Glutamatergic neuron (in vitro differentiated cells): ENCODE measurements around the gene CFAP299. TPM values are rescaled to one million over a fixed set of nuclear protein-coding genes. Genes with fewer than 3 reads are reported as not detected.

Experiments used
- DNase-seq: peaks from one replicate; pipeline ENCODE4 v3.0.0; 2022
- H3K27ac Mint-ChIP-seq: one replicate; pipeline ENCODE4 v1.8.0; 2020; ENCODE audit warnings: mild to moderate bottlenecking, mixed read lengths, inconsistent platforms; ENCODE audit not compliant: unreplicated experiment
- H3K27me3 Mint-ChIP-seq: one replicate; pipeline ENCODE4 v1.8.0; 2020; ENCODE audit warnings: mild to moderate bottlenecking, moderate library complexity, mixed read lengths, inconsistent platforms; ENCODE audit not compliant: unreplicated experiment
- H3K36me3 Mint-ChIP-seq: one replicate; pipeline ENCODE4 v1.8.0; 2020; ENCODE audit warnings: mild to moderate bottlenecking, mixed read lengths, inconsistent platforms; ENCODE audit not compliant: unreplicated experiment
- H3K4me1 Mint-ChIP-seq: one replicate; pipeline ENCODE4 v1.8.0; 2020; ENCODE audit warnings: mild to moderate bottlenecking, low read depth, mixed read lengths, inconsistent platforms; ENCODE audit not compliant: unreplicated experiment
- H3K4me3 Mint-ChIP-seq: one replicate; pipeline ENCODE4 v1.8.0; 2020; ENCODE audit warnings: mild to moderate bottlenecking, mixed read lengths, inconsistent platforms; ENCODE audit not compliant: unreplicated experiment
- H3K9me3 Mint-ChIP-seq: one replicate; pipeline ENCODE4 v1.8.0; 2020; ENCODE audit warnings: mild to moderate bottlenecking, moderate library complexity, mixed read lengths, inconsistent platforms; ENCODE audit not compliant: unreplicated experiment
- total RNA-seq: library from RNA; stranded (reverse); fragmentation: NEBNext Ultra II Directional; extraction: Animal tissue kit (Norgen Biotek cat#: 25700); gene quantifications from one replicate; pipeline ENCODE4 v1.2.1, GENCODE V29; 2021; ENCODE audit not compliant: unreplicated experiment
- TF ChIP-seq, protein P1 (sequence below): fragments of 200-600 bp; sonication (generic); IDR thresholded peaks from one replicate; pipeline ENCODE4 v1.5.0; 2021; ENCODE audit not compliant: partially characterized antibody, unreplicated experiment

The CFAP299 gene
- total RNA-seq, 1 donor from 2014 or later: not detected

DNA sequence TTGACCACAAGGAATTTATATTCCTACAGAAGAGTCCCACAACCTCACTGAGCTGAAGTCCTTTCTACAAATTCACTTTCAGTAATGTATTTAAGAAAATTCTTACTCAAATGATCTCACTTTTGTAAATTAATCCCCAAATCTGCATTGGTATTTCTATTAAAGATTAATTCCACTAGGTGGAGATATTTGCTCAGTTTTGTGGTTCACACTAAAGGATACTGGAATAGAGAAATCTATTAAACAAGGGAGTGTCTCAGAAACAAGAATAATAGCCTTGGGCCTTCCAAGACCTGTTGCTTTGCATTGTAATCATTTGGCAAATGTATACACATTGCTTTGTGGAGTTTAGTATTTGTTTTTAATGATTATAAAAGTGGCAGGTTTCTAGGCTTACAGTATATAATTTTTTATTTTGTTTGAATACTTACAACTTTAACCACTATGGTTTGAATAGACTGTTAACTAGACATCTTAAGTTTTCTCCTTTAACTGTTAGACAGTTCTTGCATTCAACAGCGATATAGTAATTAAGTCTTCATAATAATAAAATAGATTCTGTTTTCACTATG lies 25.9 kb downstream of the CFAP299 start:
- H3K4me3 Mint-ChIP-seq: no peak overlapping the region
- peaks cover 1% of the 10 kb centered on the region for H3K9me3 Mint-ChIP-seq
- H3K4me1 Mint-ChIP-seq: peaks cover 4% of the 10 kb centered on the region
- H3K27ac Mint-ChIP-seq: no peak overlapping the region
- no peaks in the 10 kb centered on the region for H3K27me3 Mint-ChIP-seq
- no peak for DNase-seq
- TF ChIP-seq, protein P1, sequence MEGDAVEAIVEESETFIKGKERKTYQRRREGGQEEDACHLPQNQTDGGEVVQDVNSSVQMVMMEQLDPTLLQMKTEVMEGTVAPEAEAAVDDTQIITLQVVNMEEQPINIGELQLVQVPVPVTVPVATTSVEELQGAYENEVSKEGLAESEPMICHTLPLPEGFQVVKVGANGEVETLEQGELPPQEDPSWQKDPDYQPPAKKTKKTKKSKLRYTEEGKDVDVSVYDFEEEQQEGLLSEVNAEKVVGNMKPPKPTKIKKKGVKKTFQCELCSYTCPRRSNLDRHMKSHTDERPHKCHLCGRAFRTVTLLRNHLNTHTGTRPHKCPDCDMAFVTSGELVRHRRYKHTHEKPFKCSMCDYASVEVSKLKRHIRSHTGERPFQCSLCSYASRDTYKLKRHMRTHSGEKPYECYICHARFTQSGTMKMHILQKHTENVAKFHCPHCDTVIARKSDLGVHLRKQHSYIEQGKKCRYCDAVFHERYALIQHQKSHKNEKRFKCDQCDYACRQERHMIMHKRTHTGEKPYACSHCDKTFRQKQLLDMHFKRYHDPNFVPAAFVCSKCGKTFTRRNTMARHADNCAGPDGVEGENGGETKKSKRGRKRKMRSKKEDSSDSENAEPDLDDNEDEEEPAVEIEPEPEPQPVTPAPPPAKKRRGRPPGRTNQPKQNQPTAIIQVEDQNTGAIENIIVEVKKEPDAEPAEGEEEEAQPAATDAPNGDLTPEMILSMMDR: peak; percentile 59
- H3K36me3 Mint-ChIP-seq: no peaks in the 10 kb centered on the region

DNA sequence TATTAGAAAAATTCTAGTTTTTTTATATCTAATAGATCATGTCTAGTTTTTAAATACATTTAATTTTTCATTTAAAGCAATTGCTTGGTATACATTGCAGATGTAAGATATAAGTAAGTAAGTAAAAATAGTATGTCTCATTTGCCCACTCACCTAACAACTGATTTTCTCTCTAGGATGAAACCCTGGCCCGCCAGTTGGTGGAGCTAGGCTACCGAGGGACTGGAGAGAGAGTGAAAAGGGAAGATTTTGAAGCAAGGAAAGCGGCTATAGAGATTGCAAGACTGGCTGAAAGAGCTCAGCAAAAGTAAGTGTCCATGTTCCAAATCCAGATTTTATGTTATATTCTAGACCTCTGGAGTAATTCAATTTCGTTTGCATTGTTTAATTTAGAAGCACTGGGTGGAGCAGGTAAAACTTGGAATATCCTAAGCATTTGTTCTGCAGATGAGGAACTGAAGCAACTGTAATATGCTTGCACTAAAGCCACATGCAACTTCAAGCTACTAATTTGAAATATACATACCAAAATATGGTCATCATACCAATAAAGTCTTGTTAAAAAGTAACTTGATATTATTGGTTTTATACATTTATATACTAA lies 27.1 kb downstream of the CFAP299 start:
- Mint-ChIP-seq H3K27ac (no peak overlapping the region), H3K4me3 (no peak overlapping the region), H3K9me3 (peaks cover 1% of the 10 kb centered on the region), H3K36me3 (no peaks in the 10 kb centered on the region), H3K4me1 (peaks cover 4% of the 10 kb centered on the region), H3K27me3 (no peaks in the 10 kb centered on the region)
- peak; percentile 75 for DNase-seq
- TF ChIP-seq, protein P1: peak; percentile 19

DNA sequence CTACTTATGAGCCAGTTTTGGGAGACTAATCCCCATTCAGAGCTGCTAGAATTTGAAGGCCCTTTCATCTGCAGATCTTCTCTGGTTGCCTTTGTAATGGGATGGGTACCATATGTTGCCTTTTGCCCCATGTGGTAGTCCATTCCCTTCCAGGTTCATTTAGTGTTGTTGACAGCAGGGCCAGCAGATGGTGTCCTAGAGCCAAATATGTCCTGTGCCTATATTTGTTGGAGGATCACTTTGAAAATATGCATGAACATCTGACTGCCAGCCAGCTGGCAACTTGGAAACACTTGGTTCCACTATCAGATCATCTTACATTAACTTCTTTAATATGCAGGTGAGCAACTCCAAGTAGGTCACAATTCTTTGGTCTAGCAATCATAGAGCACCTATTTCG lies 30.4 kb downstream of the CFAP299 start:
- Mint-ChIP-seq H3K4me1 (peaks cover 4% of the 10 kb centered on the region), H3K4me3 (no peak overlapping the region), H3K27me3 (peaks cover 2% of the 10 kb centered on the region), H3K36me3 (peaks cover 9% of the 10 kb centered on the region), H3K27ac (peak overlapping the region; percentile 67), H3K9me3 (peaks cover 1% of the 10 kb centered on the region)
- DNase-seq: peak; percentile 48
- TF ChIP-seq, protein P1: peak; percentile 34

DNA sequence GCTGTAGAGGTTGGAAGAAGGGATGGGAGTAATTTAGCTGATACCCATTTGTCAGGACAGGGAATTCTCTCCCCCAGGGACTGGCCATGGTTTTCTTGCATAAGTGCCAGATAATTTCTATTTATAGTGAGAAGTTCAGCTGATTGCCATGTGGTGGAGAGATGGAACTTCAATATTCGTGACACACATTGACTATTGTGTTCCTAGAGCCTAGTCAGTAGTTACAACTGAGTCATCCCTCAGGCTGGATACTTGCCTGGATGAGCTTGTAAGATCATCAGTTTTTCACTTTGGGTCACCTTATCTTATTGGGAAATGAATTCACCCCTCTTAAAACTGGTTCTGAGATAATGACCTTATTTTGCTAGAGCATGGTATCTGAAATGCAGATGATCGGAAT lies 32.2 kb downstream of the CFAP299 start:
- no peak overlapping the region for H3K27ac Mint-ChIP-seq
- DNase-seq: no peak
- H3K9me3 Mint-ChIP-seq: peaks cover 6% of the 10 kb centered on the region
- TF ChIP-seq, protein P1: no peak
- no peak overlapping the region for H3K4me3 Mint-ChIP-seq
- peaks cover 4% of the 10 kb centered on the region for H3K4me1 Mint-ChIP-seq
- peaks cover 2% of the 10 kb centered on the region for H3K27me3 Mint-ChIP-seq
- peaks cover 18% of the 10 kb centered on the region for H3K36me3 Mint-ChIP-seq

DNA sequence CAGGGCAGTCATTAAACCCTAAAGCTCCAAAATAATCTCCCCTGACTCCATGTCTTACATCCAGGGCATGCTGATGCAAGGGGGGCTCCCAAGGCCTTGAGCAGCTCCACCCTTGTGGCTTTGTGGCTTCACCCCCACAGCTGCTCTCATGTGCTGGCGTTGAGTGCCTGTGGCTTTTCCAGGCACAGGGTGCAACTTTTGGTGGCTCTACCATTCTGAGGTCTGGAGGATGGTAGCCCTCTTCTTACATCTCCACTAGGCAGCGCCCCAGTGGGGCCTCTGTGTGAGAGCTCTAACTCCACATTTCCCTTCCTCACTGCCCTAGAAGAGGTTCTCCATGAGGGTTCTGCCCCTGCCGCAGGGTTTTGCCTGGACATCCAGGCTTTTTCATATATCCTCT lies 35.1 kb downstream of the CFAP299 start:
- Mint-ChIP-seq H3K27me3 (peaks cover 2% of the 10 kb centered on the region), H3K27ac (no peak overlapping the region), H3K36me3 (peaks cover 18% of the 10 kb centered on the region), H3K9me3 (peaks cover 6% of the 10 kb centered on the region), H3K4me3 (no peak overlapping the region), H3K4me1 (peaks cover 4% of the 10 kb centered on the region)
- TF ChIP-seq, protein P1: no peak
- no peak for DNase-seq
